HCT116 (cell line): ENCODE data around the gene STX16. TPM values are rescaled to one million over a fixed set of nuclear protein-coding genes. Genes with fewer than 3 reads are reported as not detected.

ENCODE experiments used
- ATAC-seq: fragments of 200-7000 bp; cut with Tn5 transposase; 2 replicates; pipeline ENCODE4 v1.9.1; 2020; ENCODE audit warnings: mild to moderate bottlenecking, moderate library complexity
- BruUV-seq: library from RNA; stranded (reverse); fragments of 400-500 nt; replicated peaks from 2 replicates; lab custom pipeline; 2021; lab: Mats Ljungman, UMichigan
- CTCF ChIA-PET: fragments of 300-600 bp; sonication (Branson Sonifier 250); formaldehyde crosslinking; loops from one replicate; lab custom pipeline; 2021; ENCODE audit warnings: antibody characterized with exemption; lab: Charles Lee
- POLR2A ChIA-PET: fragments of 300-600, 350-600 bp; sonication (Branson Sonifier 250); formaldehyde crosslinking; loops from one replicate; lab custom pipeline; 2021; ENCODE audit warnings: antibody characterized with exemption; lab: Charles Lee
- RAD21 ChIA-PET, 2 experiments: fragments of 300-600 bp; sonication (Branson Sonifier 250); formaldehyde crosslinking; loops; one replicate each; lab custom pipeline; 2023; ENCODE audit warnings: low total read pairs in 2 of 2; ENCODE audit not compliant: uncharacterized antibody in 2 of 2, unreplicated experiment in 2 of 2, low non-redundant PET in 1 of 2; lab: Charles Lee
- DNase-seq: peaks from one replicate; pipeline ENCODE4 v3.0.0-alpha.2; 2010; ENCODE audit warnings: low read depth, low spot score
- H2AFZ ChIP-seq: fragments of 200-600 bp; shearing (Covaris generic), sonication (generic); 2 replicates; pipeline ENCODE4 v1.6.1; 2017; ENCODE audit warnings: low read depth, mixed run types, mixed read lengths, antibody characterized with exemption, low read length; ENCODE audit not compliant: poor library complexity, severe bottlenecking
- H3K27ac ChIP-seq: 2 replicates; pipeline ENCODE4 v1.5.1; 2012; ENCODE audit warnings: low read depth, low read length
- H3K27me3 ChIP-seq: fragments of 200-600 bp; sonication (generic); 2 replicates; pipeline ENCODE4 v1.6.1; 2016; ENCODE audit warnings: mixed run types, low read length, mixed read lengths; ENCODE audit not compliant: insufficient read depth
- H3K36me3 ChIP-seq, 2 experiments: fragments of 200-500 bp in 1 of 2; fragments of 200-600 bp in 1 of 2; sonication (Bioruptor generic) in 1 of 2; sonication (generic) in 1 of 2; 2 replicates each; pipeline versions ENCODE4 v1.5.1 to v1.6.1; 2014 to 2016; ENCODE audit warnings: low read length in 2 of 2, inconsistent platforms in 1 of 2, mixed read lengths in 1 of 2, mixed run types in 1 of 2; ENCODE audit not compliant: insufficient read depth in 2 of 2, control insufficient read depth in 1 of 2
- H3K4me1 ChIP-seq, 2 experiments: fragments of 200-600 bp in 1 of 2; sonication (generic) in 1 of 2; 2 replicates each; pipeline versions ENCODE4 v1.5.1 to v1.6.1; 2012 to 2017; ENCODE audit warnings: low read length in 2 of 2, inconsistent platforms in 1 of 2, mild to moderate bottlenecking in 1 of 2, mixed read lengths in 1 of 2, mixed run types in 1 of 2, moderate library complexity in 1 of 2; ENCODE audit not compliant: insufficient read depth in 2 of 2, control insufficient read depth in 1 of 2
- H3K4me2 ChIP-seq: fragments of 200-600 bp; sonication (generic); 2 replicates; pipeline ENCODE4 v1.6.1; 2017; ENCODE audit warnings: mixed run types, low read length, mixed read lengths
- H3K4me3 ChIP-seq, 2 experiments: fragments of 200-600 bp in 1 of 2; sonication (generic) in 1 of 2; replicated peaks in 1 of 2; 2 replicates each; pipeline ENCODE4 v1.5.1; 2011 to 2016; ENCODE audit warnings: low read length in 2 of 2, control low read depth in 1 of 2, low read depth in 1 of 2, mild to moderate bottlenecking in 1 of 2, mixed read lengths in 1 of 2, mixed run types in 1 of 2
- H3K79me2 ChIP-seq: fragments of 200-600 bp; sonication (generic); 2 replicates; pipeline ENCODE4 v1.6.1; 2017; ENCODE audit warnings: mild to moderate bottlenecking, mixed run types, low read length, moderate library complexity, mixed read lengths; ENCODE audit not compliant: insufficient read depth
- H3K9ac ChIP-seq: fragments of 200-600 bp; sonication (generic); 2 replicates; pipeline ENCODE4 v1.6.1; 2016; ENCODE audit warnings: low read length, mixed read lengths
- H3K9me2 ChIP-seq: fragments of 200-600 bp; sonication (generic), shearing (Covaris generic); 2 replicates; pipeline ENCODE4 v1.6.1; 2017; ENCODE audit warnings: mixed run types, mild to moderate bottlenecking, moderate library complexity; ENCODE audit not compliant: insufficient read depth
- H3K9me3 ChIP-seq, 2 experiments: fragments of 200-500 bp in 1 of 2; fragments of 200-600 bp in 1 of 2; sonication (Bioruptor generic) in 1 of 2; sonication (generic) in 1 of 2; 2 replicates each; pipeline ENCODE4 v1.6.1; 2014 to 2017; ENCODE audit warnings: low read length in 2 of 2, mixed read lengths in 2 of 2, inconsistent platforms in 1 of 2, low read depth in 1 of 2, mild to moderate bottlenecking in 1 of 2, mixed run types in 1 of 2, moderate library complexity in 1 of 2; ENCODE audit not compliant: control insufficient read depth in 1 of 2, insufficient read depth in 1 of 2
- H4K20me1 ChIP-seq: fragments of 200-600 bp; sonication (generic), shearing (Covaris generic); 2 replicates; pipeline ENCODE4 v1.6.1; 2017; ENCODE audit warnings: mixed run types, mild to moderate bottlenecking, moderate library complexity; ENCODE audit not compliant: insufficient read depth
- EGR1 ChIP-seq: IDR thresholded peaks from 2 replicates; pipeline ENCODE4 v1.6.1; 2012; ENCODE audit warnings: low read depth
- ZFX ChIP-seq: fragments of 450-650 bp; IDR thresholded peaks from 2 replicates; pipeline ENCODE4 v1.6.1; 2017
- ZNF274 ChIP-seq: fragments of 200-500 bp; sonication (Bioruptor generic); IDR thresholded peaks from 2 replicates; pipeline ENCODE4 v1.6.1; 2014; ENCODE audit warnings: mild to moderate bottlenecking, low read depth, low read length, inconsistent platforms
- intact Hi-C: fragments of 100-400 bp; cut with micrococcal nuclease; formaldehyde crosslinking; loops from 2 replicates; pipeline ENCODE4 v1.10.0; 2022
- total RNA-seq: library from RNA; stranded (reverse); gene quantifications from one replicate; pipeline ENCODE4 v1.2.1, GENCODE V29; 2021; ENCODE audit not compliant: unreplicated experiment
- TF ChIP-seq, protein P1 (sequence below), 3 experiments: fragments of 200-600 bp in 1 of 3; sonication (generic) in 1 of 3; IDR thresholded peaks in 2 of 3; conservative IDR thresholded peaks in 1 of 3; 2 replicates each; pipeline ENCODE4 v1.5.1; 2012 to 2017; ENCODE audit warnings: low read depth in 2 of 3, low read length in 2 of 3, antibody characterized with exemption in 1 of 3, borderline replicate concordance in 1 of 3, control low read depth in 1 of 3, mild to moderate bottlenecking in 1 of 3, mixed read lengths in 1 of 3, mixed run types in 1 of 3, moderate library complexity in 1 of 3; ENCODE audit not compliant: insufficient read depth in 1 of 3
- TF ChIP-seq, protein P2 (sequence below): IDR thresholded peaks from 2 replicates; pipeline ENCODE4 v1.6.1; 2012; ENCODE audit warnings: low read depth
- TF ChIP-seq, protein P3 (sequence below): IDR thresholded peaks from 2 replicates; pipeline ENCODE4 v1.6.1; 2011; ENCODE audit warnings: mild to moderate bottlenecking, low read length, moderate library complexity; ENCODE audit not compliant: insufficient replicate concordance; ENCODE audit errors: extremely low read depth

STX16 gene
- total RNA-seq, 1 experiment from 2014 or later: 55.1 TPM

DNA sequence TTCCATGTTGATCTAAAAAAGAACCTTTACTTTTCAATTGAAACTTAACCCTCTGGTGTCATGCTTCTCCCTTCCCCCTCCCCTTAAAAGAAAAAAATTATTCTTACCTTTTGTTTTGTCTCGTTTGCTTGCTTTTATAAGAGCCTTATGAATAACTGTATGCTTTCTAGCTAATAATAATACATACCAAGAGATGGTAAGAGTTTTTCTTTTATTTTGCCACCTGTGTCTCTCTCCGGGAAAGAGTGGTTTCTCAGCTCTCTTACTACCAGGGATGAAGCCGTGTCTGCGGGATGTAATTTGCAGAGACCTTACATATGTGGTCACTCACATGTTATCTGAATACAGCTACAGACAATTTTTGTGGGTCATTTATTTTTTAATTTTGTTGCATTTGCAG is 7.7 kb downstream of the STX16 start:
- intact Hi-C loops: loop anchor here (10.0 kb wide), 2 partner anchors 226 to 396 kb away; no protein-coding TSS in a partner anchor
- peaks cover 0 to 9% of the 10 kb centered on the region in 2 experiments; a peak in 1 of 4 replicates for H3K4me1 ChIP-seq
- RAD21 ChIA-PET: no interaction called here

More for the DNA sequence above, 7.7 kb downstream of the STX16 start:
- Histone ChIP-seq H3K9ac (no peak overlapping the region), H3K4me2 (no peak overlapping the region), H3K27me3 (no peaks in the 10 kb centered on the region), H3K27ac (no peak overlapping the region), H3K79me2 (peaks cover 99% of the 10 kb centered on the region), H3K36me3 (peaks cover 4 to 19% of the 10 kb centered on the region in 2 experiments; a peak in 3 of 4 replicates), H3K9me3 (no peaks in the 10 kb centered on the region), H3K9me2 (no peaks in the 10 kb centered on the region), H4K20me1 (peaks cover 3% of the 10 kb centered on the region; the same call in 1 of the 2 replicates)
- DNase-seq (no peak), ATAC-seq (no peak)
- BruUV-seq: no TSS peak
- POLR2A ChIA-PET: no interaction called here
- TF ChIP-seq, protein P1, sequence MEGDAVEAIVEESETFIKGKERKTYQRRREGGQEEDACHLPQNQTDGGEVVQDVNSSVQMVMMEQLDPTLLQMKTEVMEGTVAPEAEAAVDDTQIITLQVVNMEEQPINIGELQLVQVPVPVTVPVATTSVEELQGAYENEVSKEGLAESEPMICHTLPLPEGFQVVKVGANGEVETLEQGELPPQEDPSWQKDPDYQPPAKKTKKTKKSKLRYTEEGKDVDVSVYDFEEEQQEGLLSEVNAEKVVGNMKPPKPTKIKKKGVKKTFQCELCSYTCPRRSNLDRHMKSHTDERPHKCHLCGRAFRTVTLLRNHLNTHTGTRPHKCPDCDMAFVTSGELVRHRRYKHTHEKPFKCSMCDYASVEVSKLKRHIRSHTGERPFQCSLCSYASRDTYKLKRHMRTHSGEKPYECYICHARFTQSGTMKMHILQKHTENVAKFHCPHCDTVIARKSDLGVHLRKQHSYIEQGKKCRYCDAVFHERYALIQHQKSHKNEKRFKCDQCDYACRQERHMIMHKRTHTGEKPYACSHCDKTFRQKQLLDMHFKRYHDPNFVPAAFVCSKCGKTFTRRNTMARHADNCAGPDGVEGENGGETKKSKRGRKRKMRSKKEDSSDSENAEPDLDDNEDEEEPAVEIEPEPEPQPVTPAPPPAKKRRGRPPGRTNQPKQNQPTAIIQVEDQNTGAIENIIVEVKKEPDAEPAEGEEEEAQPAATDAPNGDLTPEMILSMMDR (IDR thresholded peaks at IDR 0.05 in 2 of 3, conservative IDR thresholded peaks at IDR 0.05 in 1 of 3; ENCODE audit: borderline replicate concordance in 1 of 3, insufficient read depth in 1 of 3, low read depth in 2 of 3, low read length in 2 of 3): no peak
- TF ChIP-seq, protein P2, sequence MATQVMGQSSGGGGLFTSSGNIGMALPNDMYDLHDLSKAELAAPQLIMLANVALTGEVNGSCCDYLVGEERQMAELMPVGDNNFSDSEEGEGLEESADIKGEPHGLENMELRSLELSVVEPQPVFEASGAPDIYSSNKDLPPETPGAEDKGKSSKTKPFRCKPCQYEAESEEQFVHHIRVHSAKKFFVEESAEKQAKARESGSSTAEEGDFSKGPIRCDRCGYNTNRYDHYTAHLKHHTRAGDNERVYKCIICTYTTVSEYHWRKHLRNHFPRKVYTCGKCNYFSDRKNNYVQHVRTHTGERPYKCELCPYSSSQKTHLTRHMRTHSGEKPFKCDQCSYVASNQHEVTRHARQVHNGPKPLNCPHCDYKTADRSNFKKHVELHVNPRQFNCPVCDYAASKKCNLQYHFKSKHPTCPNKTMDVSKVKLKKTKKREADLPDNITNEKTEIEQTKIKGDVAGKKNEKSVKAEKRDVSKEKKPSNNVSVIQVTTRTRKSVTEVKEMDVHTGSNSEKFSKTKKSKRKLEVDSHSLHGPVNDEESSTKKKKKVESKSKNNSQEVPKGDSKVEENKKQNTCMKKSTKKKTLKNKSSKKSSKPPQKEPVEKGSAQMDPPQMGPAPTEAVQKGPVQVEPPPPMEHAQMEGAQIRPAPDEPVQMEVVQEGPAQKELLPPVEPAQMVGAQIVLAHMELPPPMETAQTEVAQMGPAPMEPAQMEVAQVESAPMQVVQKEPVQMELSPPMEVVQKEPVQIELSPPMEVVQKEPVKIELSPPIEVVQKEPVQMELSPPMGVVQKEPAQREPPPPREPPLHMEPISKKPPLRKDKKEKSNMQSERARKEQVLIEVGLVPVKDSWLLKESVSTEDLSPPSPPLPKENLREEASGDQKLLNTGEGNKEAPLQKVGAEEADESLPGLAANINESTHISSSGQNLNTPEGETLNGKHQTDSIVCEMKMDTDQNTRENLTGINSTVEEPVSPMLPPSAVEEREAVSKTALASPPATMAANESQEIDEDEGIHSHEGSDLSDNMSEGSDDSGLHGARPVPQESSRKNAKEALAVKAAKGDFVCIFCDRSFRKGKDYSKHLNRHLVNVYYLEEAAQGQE: no peak
- TF ChIP-seq, protein P3, sequence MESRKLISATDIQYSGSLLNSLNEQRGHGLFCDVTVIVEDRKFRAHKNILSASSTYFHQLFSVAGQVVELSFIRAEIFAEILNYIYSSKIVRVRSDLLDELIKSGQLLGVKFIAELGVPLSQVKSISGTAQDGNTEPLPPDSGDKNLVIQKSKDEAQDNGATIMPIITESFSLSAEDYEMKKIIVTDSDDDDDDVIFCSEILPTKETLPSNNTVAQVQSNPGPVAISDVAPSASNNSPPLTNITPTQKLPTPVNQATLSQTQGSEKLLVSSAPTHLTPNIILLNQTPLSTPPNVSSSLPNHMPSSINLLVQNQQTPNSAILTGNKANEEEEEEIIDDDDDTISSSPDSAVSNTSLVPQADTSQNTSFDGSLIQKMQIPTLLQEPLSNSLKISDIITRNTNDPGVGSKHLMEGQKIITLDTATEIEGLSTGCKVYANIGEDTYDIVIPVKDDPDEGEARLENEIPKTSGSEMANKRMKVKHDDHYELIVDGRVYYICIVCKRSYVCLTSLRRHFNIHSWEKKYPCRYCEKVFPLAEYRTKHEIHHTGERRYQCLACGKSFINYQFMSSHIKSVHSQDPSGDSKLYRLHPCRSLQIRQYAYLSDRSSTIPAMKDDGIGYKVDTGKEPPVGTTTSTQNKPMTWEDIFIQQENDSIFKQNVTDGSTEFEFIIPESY: no peak
- TF ChIP-seq EGR1 (no peak), ZFX (no peak), ZNF274 (no peak)
- TF ChIP-seq, all 23 proteins: peak for 0
- no peak overlapping the region for H3K4me3 ChIP-seq
- CTCF ChIA-PET: interaction anchor here (1.0 kb wide), 1 partner anchor 177 kb away, joined by 4 read pairs; no protein-coding TSS in a partner anchor
- no peak overlapping the region for H2AFZ ChIP-seq
